IMR-90 (cell line): ENCODE measurements around the gene GPR142. TPM values are rescaled to one million over a fixed set of nuclear protein-coding genes. Genes with fewer than 3 reads are reported as not detected.

Source experiments
- ATAC-seq: fragments of 200-7000 bp; cut with Tn5 transposase; 2 replicates; pipeline ENCODE4 v1.9.1; 2020; ENCODE audit warnings: low read depth, mild to moderate bottlenecking, moderate library complexity
- BruUV-seq: library from RNA; stranded (reverse); fragments of 400-500 nt; replicated peaks from 2 replicates; lab custom pipeline; 2021; lab: Mats Ljungman, UMichigan
- CTCF ChIA-PET: fragments of 300-600 bp; formaldehyde crosslinking; extraction: SDS; loops from one replicate; lab custom pipeline; 2021; ENCODE audit warnings: antibody characterized with exemption; lab: Yijun Ruan, JAX
- POLR2A ChIA-PET: fragments of 300-600 bp; sonication (Branson Sonifier 250); formaldehyde crosslinking; loops from one replicate; lab custom pipeline; 2022; ENCODE audit warnings: antibody characterized with exemption; ENCODE audit not compliant: unreplicated experiment; lab: Charles Lee
- DNase-seq: peaks from one replicate; pipeline ENCODE4 v3.0.0; 2013
- H2AFZ ChIP-seq: replicated peaks from 2 replicates; pipeline ENCODE3; 2013; ENCODE audit warnings: low read length, mild to moderate bottlenecking; ENCODE audit not compliant: poor library complexity
- H2AK5ac ChIP-seq: 2 replicates; pipeline ENCODE4 v1.6.1; 2013; ENCODE audit warnings: low read depth, low read length, inconsistent platforms
- H2AK9ac ChIP-seq: replicated peaks from 2 replicates; pipeline ENCODE3; 2013; ENCODE audit warnings: mild to moderate bottlenecking, low read depth, low read length, moderate library complexity; ENCODE audit not compliant: poor library complexity
- H2BK120ac ChIP-seq: 2 replicates; pipeline ENCODE4 v1.6.1; 2013; ENCODE audit warnings: low read depth, low read length, inconsistent platforms
- H2BK15ac ChIP-seq: 3 replicates; pipeline ENCODE4 v1.6.1; 2013; ENCODE audit warnings: low read depth, low read length, inconsistent platforms
- H2BK20ac ChIP-seq: 2 replicates; pipeline ENCODE4 v1.6.1; 2013; ENCODE audit warnings: low read depth, mild to moderate bottlenecking, inconsistent platforms, low read length, moderate library complexity
- H2BK5ac ChIP-seq: 2 replicates; pipeline ENCODE4 v1.6.1; 2013; ENCODE audit warnings: mild to moderate bottlenecking, low read depth, low read length, inconsistent platforms; ENCODE audit not compliant: poor library complexity, severe bottlenecking
- H3K14ac ChIP-seq: replicated peaks from 2 replicates; pipeline ENCODE4 v1.6.1; 2013; ENCODE audit warnings: low read depth, low read length, inconsistent platforms
- H3K18ac ChIP-seq: 2 replicates; pipeline ENCODE4 v1.6.1; 2013; ENCODE audit warnings: low read depth, low read length, control low read depth
- H3K23ac ChIP-seq: 2 replicates; pipeline ENCODE4 v1.6.1; 2013; ENCODE audit warnings: low read depth, low read length, inconsistent platforms
- H3K27ac ChIP-seq: 2 replicates; pipeline ENCODE4 v1.5.1; 2013; ENCODE audit warnings: mild to moderate bottlenecking, control low read depth, low read length; ENCODE audit not compliant: insufficient read depth
- H3K27me3 ChIP-seq: 2 replicates; pipeline ENCODE4 v1.6.1; 2013; ENCODE audit warnings: low read length; ENCODE audit not compliant: control insufficient read depth, insufficient read depth
- H3K36me3 ChIP-seq: 2 replicates; pipeline ENCODE4 v1.6.1; 2013; ENCODE audit warnings: low read length, mixed read lengths; ENCODE audit not compliant: control insufficient read depth, insufficient read depth
- H3K4ac ChIP-seq: 2 replicates; pipeline ENCODE4 v1.6.1; 2013; ENCODE audit warnings: low read depth, low read length, inconsistent platforms
- H3K4me1 ChIP-seq: 2 replicates; pipeline ENCODE4 v1.6.1; 2013; ENCODE audit warnings: low read length, mixed read lengths; ENCODE audit not compliant: control insufficient read depth, insufficient read depth
- H3K4me2 ChIP-seq: 2 replicates; pipeline ENCODE4 v1.6.1; 2013; ENCODE audit warnings: low read depth, mild to moderate bottlenecking, control low read depth, low read length, moderate library complexity
- H3K4me3 ChIP-seq: 2 replicates; pipeline ENCODE4 v1.5.1; 2013; ENCODE audit warnings: low read depth, mild to moderate bottlenecking, control low read depth, low read length, moderate library complexity; ENCODE audit not compliant: insufficient read depth
- H3K56ac ChIP-seq: 2 replicates; pipeline ENCODE4 v1.6.1; 2013; ENCODE audit warnings: low read length, inconsistent platforms; ENCODE audit not compliant: insufficient read depth; ENCODE audit errors: extremely low read depth
- H3K79me1 ChIP-seq, 2 experiments: 2 replicates each; pipeline ENCODE4 v1.6.1; 2013; ENCODE audit warnings: low read length in 2 of 2, inconsistent platforms in 1 of 2, low read depth in 1 of 2
- H3K9ac ChIP-seq: 2 replicates; pipeline ENCODE4 v1.6.1; 2013; ENCODE audit warnings: low read depth, low read length, control low read depth
- H3K9me1 ChIP-seq: 2 replicates; pipeline ENCODE4 v1.6.1; 2013; ENCODE audit warnings: low read length, inconsistent platforms; ENCODE audit not compliant: insufficient read depth
- H3K9me3 ChIP-seq: 2 replicates; pipeline ENCODE4 v1.6.1; 2013; ENCODE audit warnings: low read length; ENCODE audit not compliant: control insufficient read depth, insufficient read depth
- H4K20me1 ChIP-seq: 2 replicates; pipeline ENCODE4 v1.6.1; 2013; ENCODE audit warnings: low read length, inconsistent platforms; ENCODE audit not compliant: insufficient read depth
- H4K5ac ChIP-seq: 2 replicates; pipeline ENCODE4 v1.6.1; 2013; ENCODE audit warnings: mild to moderate bottlenecking, low read depth, low read length, control low read depth
- H4K8ac ChIP-seq, 2 experiments: 2 replicates each; pipeline ENCODE4 v1.6.1; 2013; ENCODE audit warnings: low read depth in 2 of 2, low read length in 2 of 2, control low read depth in 1 of 2, inconsistent platforms in 1 of 2
- H4K91ac ChIP-seq: 2 replicates; pipeline ENCODE4 v1.6.1; 2013; ENCODE audit warnings: low read depth, low read length, inconsistent platforms; ENCODE audit not compliant: insufficient read depth
- BHLHE40 ChIP-seq: fragments of 150-350 bp; IDR thresholded peaks from 2 replicates; pipeline ENCODE4 v1.6.1; 2016; ENCODE audit warnings: mild to moderate bottlenecking, low read depth, low read length
- CEBPB ChIP-seq: IDR thresholded peaks from 2 replicates; pipeline ENCODE4 v1.6.1; 2012; ENCODE audit warnings: low read depth, low read length, improper control_type of control experiment
- CHD1 ChIP-seq: IDR thresholded peaks from 2 replicates; pipeline ENCODE4 v1.6.1; 2012; ENCODE audit warnings: low read depth, low read length, improper control_type of control experiment
- CTCF ChIP-seq: conservative IDR thresholded peaks from 2 replicates; pipeline ENCODE4 v1.5.1; 2012; ENCODE audit warnings: mild to moderate bottlenecking, low read depth, low read length, improper control_type of control experiment
- ELK1 ChIP-seq: fragments of 150-350 bp; IDR thresholded peaks from 2 replicates; pipeline ENCODE4 v1.6.1; 2016; ENCODE audit warnings: low read depth, mild to moderate bottlenecking, low read length, moderate library complexity, borderline replicate concordance
- FOS ChIP-seq: fragments of 150-350 bp; IDR thresholded peaks from 2 replicates; pipeline ENCODE4 v1.6.1; 2016; ENCODE audit warnings: low read depth, low read length
- MAFK ChIP-seq: IDR thresholded peaks from 2 replicates; pipeline ENCODE4 v1.6.1; 2012; ENCODE audit warnings: low read depth, low read length, improper control_type of control experiment
- MAZ ChIP-seq: IDR thresholded peaks from 2 replicates; pipeline ENCODE4 v1.6.1; 2012; ENCODE audit warnings: low read depth, mild to moderate bottlenecking, low read length, improper control_type of control experiment, moderate library complexity, borderline replicate concordance
- MXI1 ChIP-seq: IDR thresholded peaks from 2 replicates; pipeline ENCODE4 v1.6.1; 2012; ENCODE audit warnings: low read depth, mild to moderate bottlenecking, low read length, moderate library complexity, borderline replicate concordance
- NFE2L2 ChIP-seq: fragments of 150-350 bp; IDR thresholded peaks from 2 replicates; pipeline ENCODE4 v1.6.1; 2016; ENCODE audit warnings: low read depth, mild to moderate bottlenecking, low read length
- POLR2A ChIP-seq: IDR thresholded peaks from 2 replicates; pipeline ENCODE4 v1.6.1; 2012; ENCODE audit warnings: mild to moderate bottlenecking, low read depth, low read length
- RAD21 ChIP-seq: IDR thresholded peaks from 2 replicates; pipeline ENCODE4 v1.6.1; 2012; ENCODE audit warnings: low read length, improper control_type of control experiment
- RFX5 ChIP-seq: IDR thresholded peaks from 2 replicates; pipeline ENCODE4 v1.8.0; 2012; ENCODE audit warnings: low read depth, mild to moderate bottlenecking, low read length, moderate library complexity
- SMC3 ChIP-seq: fragments of 150-350 bp; IDR thresholded peaks from 2 replicates; pipeline ENCODE4 v1.6.1; 2016; ENCODE audit warnings: low read depth, mild to moderate bottlenecking, antibody characterized with exemption, low read length, moderate library complexity
- WGBS, 2 experiments: methylation state at CpG; one replicate each; pipeline versions ENCODE4 v1.1.5 to v1.1.7; 2013; ENCODE audit warnings: missing lambda C conversion rate in 2 of 2; ENCODE audit not compliant: insufficient read length in 1 of 2; ENCODE audit errors: extremely low coverage in 2 of 2; 5-methylcytosine and 5-hydroxymethylcytosine counted together
- dilution Hi-C: fragments of 300-500 bp; cut with HindIII; formaldehyde crosslinking; loops from one replicate; pipeline ENCODE4 v1.14.3; 2018; ENCODE audit warnings: low sequenced_read_pairs; ENCODE audit not compliant: unreplicated experiment
- in situ Hi-C: fragments of 300-500 bp; cut with MboI; formaldehyde crosslinking; loops from 3 replicates; pipeline ENCODE4 v1.14.3; 2019; ENCODE audit warnings: low sequenced_read_pairs, inconsistent platforms, mixed read lengths
- intact Hi-C: fragments of 100-400 bp; cut with micrococcal nuclease; formaldehyde crosslinking; loops from 2 replicates; pipeline ENCODE4 v1.10.0; 2022
- polyA plus RNA-seq, 3 experiments: library from polyadenylated mRNA; depleted of rRNA; stranded (reverse); fragments of >200 nt; gene quantifications; 2 replicates each; pipeline ENCODE4 v1.2.3, GENCODE V29; 2012; ENCODE audit warnings: low replicate concordance in 1 of 3
- total RNA-seq: library from RNA; depleted of rRNA; stranded (reverse); fragments of >200 nt; gene quantifications from 2 replicates; pipeline ENCODE4 v1.2.3, GENCODE V29; 2012
- TF ChIP-seq, protein P1 (sequence below): fragments of 150-350 bp; IDR thresholded peaks from 2 replicates; pipeline ENCODE4 v1.6.1; 2017; ENCODE audit warnings: mild to moderate bottlenecking, antibody characterized with exemption, low read length, low read depth

Gene GPR142
- total and polyA plus RNA-seq, 2 of the 4 experiments (the other 2 are of a cell fraction) = not detected

- Histone ChIP-seq H3K36me3 (no peaks in the 10 kb centered on the region), H3K9me3 (peaks cover 31% of the 10 kb centered on the region), H3K4me1 (no peaks in the 10 kb centered on the region), H3K18ac (no peak overlapping the region), H2AK5ac (no peak overlapping the region), H3K27ac (no peak overlapping the region), H4K91ac (no peak overlapping the region), H3K23ac (no peak overlapping the region), H4K5ac (no peak overlapping the region), H3K4me3 (no peak overlapping the region), H3K27me3 (no peaks in the 10 kb centered on the region), H3K4me2 (no peak overlapping the region), H4K20me1 (no peaks in the 10 kb centered on the region), H2BK5ac (no peak overlapping the region), H3K9ac (no peak overlapping the region), H3K14ac (no peak overlapping the region), H4K8ac (no peak overlapping the region), H2BK15ac (no peak overlapping the region), H2BK20ac (no peak overlapping the region), H3K9me1 (no peaks in the 10 kb centered on the region), H3K79me1 (no peaks in the 10 kb centered on the region), H2AK9ac (no peak overlapping the region), H2AFZ (no peak overlapping the region), H3K4ac (no peak overlapping the region), H3K56ac (no peak overlapping the region), H2BK120ac (no peak overlapping the region)
- CTCF ChIA-PET = no interaction called here
- WGBS, 2 experiments = 60% methylated on average over 1 of the region's 13 CpGs; no CpG with 5 or more reads in 1 of the 2 experiments
- DNase-seq = no peak
- TF ChIP-seq, protein P1, sequence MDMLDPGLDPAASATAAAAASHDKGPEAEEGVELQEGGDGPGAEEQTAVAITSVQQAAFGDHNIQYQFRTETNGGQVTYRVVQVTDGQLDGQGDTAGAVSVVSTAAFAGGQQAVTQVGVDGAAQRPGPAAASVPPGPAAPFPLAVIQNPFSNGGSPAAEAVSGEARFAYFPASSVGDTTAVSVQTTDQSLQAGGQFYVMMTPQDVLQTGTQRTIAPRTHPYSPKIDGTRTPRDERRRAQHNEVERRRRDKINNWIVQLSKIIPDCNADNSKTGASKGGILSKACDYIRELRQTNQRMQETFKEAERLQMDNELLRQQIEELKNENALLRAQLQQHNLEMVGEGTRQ = no peak
- TF ChIP-seq FOS (no peak), CTCF (no peak), MAFK (no peak), RAD21 (no peak), MXI1 (no peak), ELK1 (no peak), RFX5 (no peak), SMC3 (no peak), NFE2L2 (no peak), CHD1 (no peak), CEBPB (no peak), BHLHE40 (no peak), MAZ (no peak), POLR2A (no peak)
- POLR2A ChIA-PET = no interaction called here
- intact Hi-C loops = no loop called here
- dilution Hi-C loops = no loop called here
- no peak for ATAC-seq
- in situ Hi-C loops = no loop called here
- BruUV-seq = no TSS peak
Measured at GRCh38 chr17:74415608-74416396, 48.5 kb downstream of the GPR142 start.
